CD14-positive monocyte (primary cell): ENCODE data around the gene BTC. TPM values are rescaled to one million over a fixed set of nuclear protein-coding genes. Genes with fewer than 3 reads are reported as not detected.

ENCODE experiments used
- DNase-seq, 3 donors: peaks; one replicate each; pipeline ENCODE4 v3.0.0-alpha.2; 2011 to 2022
- H2AFZ ChIP-seq: 2 replicates; pipeline ENCODE4 v1.6.0; 2012; ENCODE audit warnings: mild to moderate bottlenecking, low read depth, low read length, inconsistent platforms; ENCODE audit not compliant: insufficient read depth, poor library complexity, severe bottlenecking
- H3K27ac ChIP-seq, 2 donors: 1 replicate in 1 of 2; 2 replicates in 1 of 2; pipeline ENCODE4 v1.5.1; 2012 to 2013; ENCODE audit warnings: low read length in 2 of 2, control low read depth in 1 of 2, inconsistent platforms in 1 of 2, low read depth in 1 of 2, mild to moderate bottlenecking in 1 of 2
- H3K27me3 ChIP-seq, 2 donors: one replicate each; pipeline versions ENCODE4 v1.6.0 to v1.6.1; 2011 to 2013; ENCODE audit warnings: low read length in 2 of 2; ENCODE audit not compliant: control insufficient read depth in 2 of 2, insufficient read depth in 2 of 2
- H3K36me3 ChIP-seq, 2 donors: replicated peaks in 1 of 2; 1 replicate in 1 of 2; 2 replicates in 1 of 2; pipeline versions ENCODE4 v1.5.1 to v1.6.1; 2012 to 2013; ENCODE audit warnings: low read length in 2 of 2, control low read depth in 1 of 2, inconsistent platforms in 1 of 2, mild to moderate bottlenecking in 1 of 2; ENCODE audit not compliant: insufficient read depth in 2 of 2, control insufficient read depth in 1 of 2
- H3K4me1 ChIP-seq, 2 donors: 1 replicate in 1 of 2; 2 replicates in 1 of 2; pipeline versions ENCODE4 v1.5.1 to v1.6.1; 2012 to 2013; ENCODE audit warnings: low read length in 2 of 2, control low read depth in 1 of 2, inconsistent platforms in 1 of 2, mild to moderate bottlenecking in 1 of 2, moderate library complexity in 1 of 2; ENCODE audit not compliant: insufficient read depth in 2 of 2, control insufficient read depth in 1 of 2
- H3K4me2 ChIP-seq: replicated peaks from 2 replicates; pipeline ENCODE3; 2012; ENCODE audit warnings: low read length, moderate library complexity, mild to moderate bottlenecking; ENCODE audit not compliant: poor library complexity, severe bottlenecking; ENCODE audit errors: extremely low read depth
- H3K4me3 ChIP-seq, 3 experiments: fragments of 200-600 bp in 1 of 3; sonication (generic) in 1 of 3; replicated peaks in 1 of 3; 1 replicate in 2 of 3; 2 replicates in 1 of 3; pipeline ENCODE4 v1.5.1; 2011 to 2013; ENCODE audit warnings: low read length in 3 of 3, mild to moderate bottlenecking in 3 of 3, control low read depth in 2 of 3, low read depth in 2 of 3, inconsistent platforms in 1 of 3, moderate library complexity in 1 of 3
- H3K79me2 ChIP-seq: 2 replicates; pipeline ENCODE4 v1.6.0; 2012; ENCODE audit warnings: mild to moderate bottlenecking, control low read depth, inconsistent platforms, low read length, moderate library complexity; ENCODE audit not compliant: insufficient read depth
- H3K9ac ChIP-seq: 2 replicates; pipeline ENCODE4 v1.6.0; 2017; ENCODE audit warnings: low read length, mild to moderate bottlenecking; ENCODE audit not compliant: insufficient read depth, poor library complexity, severe bottlenecking
- H3K9me3 ChIP-seq, 2 donors: replicated peaks in 1 of 2; 1 replicate in 1 of 2; 2 replicates in 1 of 2; pipeline versions ENCODE4 v1.5.1 to v1.6.1; 2012 to 2013; ENCODE audit warnings: low read length in 2 of 2, control low read depth in 1 of 2; ENCODE audit not compliant: control insufficient read depth in 1 of 2, insufficient read depth in 1 of 2
- H4K20me1 ChIP-seq: 2 replicates; pipeline ENCODE4 v1.6.0; 2012; ENCODE audit warnings: mild to moderate bottlenecking, low read length, control low read depth, moderate library complexity; ENCODE audit not compliant: insufficient read depth
- H3K27ac Mint-ChIP-seq, 7 donors: one replicate each; pipeline ENCODE4 v1.8.0; 2020; ENCODE audit warnings: mild to moderate bottlenecking in 7 of 7, mixed read lengths in 7 of 7, moderate library complexity in 6 of 7, inconsistent platforms in 2 of 7
- H3K27me3 Mint-ChIP-seq, 3 donors: one replicate each; pipeline ENCODE4 v1.8.0; 2021 to 2022; ENCODE audit warnings: low read depth in 3 of 3, mild to moderate bottlenecking in 3 of 3, mixed read lengths in 3 of 3, moderate library complexity in 3 of 3, inconsistent platforms in 1 of 3
- H3K36me3 Mint-ChIP-seq, 2 donors: one replicate each; pipeline ENCODE4 v1.8.0; 2020; ENCODE audit warnings: mixed read lengths in 2 of 2, inconsistent platforms in 1 of 2, mild to moderate bottlenecking in 1 of 2
- H3K4me1 Mint-ChIP-seq: one replicate; pipeline ENCODE4 v1.8.0; 2020; ENCODE audit warnings: mild to moderate bottlenecking, mixed read lengths
- H3K4me3 Mint-ChIP-seq, 2 donors: one replicate each; pipeline ENCODE4 v1.8.0; 2020; ENCODE audit warnings: mild to moderate bottlenecking in 2 of 2, mixed read lengths in 2 of 2, moderate library complexity in 1 of 2
- H3K9me3 Mint-ChIP-seq, 7 donors: one replicate each; pipeline ENCODE4 v1.8.0; 2020 to 2022; ENCODE audit warnings: mixed read lengths in 7 of 7, mild to moderate bottlenecking in 6 of 7, moderate library complexity in 6 of 7, inconsistent platforms in 2 of 7
- WGBS: methylation state at CpG from one replicate; pipeline ENCODE4 v1.1.5; 2013; ENCODE audit warnings: missing lambda C conversion rate; ENCODE audit not compliant: insufficient coverage; 5-methylcytosine and 5-hydroxymethylcytosine counted together
- intact Hi-C, 2 donors: fragments of 100-400 bp; cut with micrococcal nuclease; formaldehyde crosslinking; loops; one replicate each; pipeline versions ENCODE4 v1.15.0 to v1.15.1; 2023
- polyA plus RNA-seq, 3 donors: library from polyadenylated mRNA; depleted of rRNA in 1 of 3; unstranded in 2 of 3; stranded (reverse) in 1 of 3; fragments of 300-500 nt in 2 of 3; fragments of >200 nt in 1 of 3; fragmentation: Illumina TruSeq in 2 of 3; gene quantifications; 1 replicate in 2 of 3; 2 replicates in 1 of 3; pipeline ENCODE4 v1.2.3, GENCODE V29; 2012 to 2021
- TF ChIP-seq, protein P1 (sequence below): fragments of 200-600 bp; IDR thresholded peaks from one replicate; pipeline ENCODE4 v1.8.0; 2022; ENCODE audit warnings: antibody characterized with exemption, mild to moderate bottlenecking

The BTC gene
- polyA plus RNA-seq, 3 donors = not detected

- H4K20me1 ChIP-seq = no peaks in the 10 kb centered on the region
- Mint-ChIP-seq H3K27me3 (no peaks in the 10 kb centered on the region), H3K4me3 (no peak overlapping the region), H3K36me3 (no peaks in the 10 kb centered on the region), H3K27ac (no peak overlapping the region), H3K9me3 (peaks cover 0 to 2% (median 0%) of the 10 kb centered on the region in 7 donors), H3K4me1 (no peaks in the 10 kb centered on the region)
- H3K9ac ChIP-seq = no peak overlapping the region
- H3K27ac ChIP-seq = no peak overlapping the region
- TF ChIP-seq, protein P1, sequence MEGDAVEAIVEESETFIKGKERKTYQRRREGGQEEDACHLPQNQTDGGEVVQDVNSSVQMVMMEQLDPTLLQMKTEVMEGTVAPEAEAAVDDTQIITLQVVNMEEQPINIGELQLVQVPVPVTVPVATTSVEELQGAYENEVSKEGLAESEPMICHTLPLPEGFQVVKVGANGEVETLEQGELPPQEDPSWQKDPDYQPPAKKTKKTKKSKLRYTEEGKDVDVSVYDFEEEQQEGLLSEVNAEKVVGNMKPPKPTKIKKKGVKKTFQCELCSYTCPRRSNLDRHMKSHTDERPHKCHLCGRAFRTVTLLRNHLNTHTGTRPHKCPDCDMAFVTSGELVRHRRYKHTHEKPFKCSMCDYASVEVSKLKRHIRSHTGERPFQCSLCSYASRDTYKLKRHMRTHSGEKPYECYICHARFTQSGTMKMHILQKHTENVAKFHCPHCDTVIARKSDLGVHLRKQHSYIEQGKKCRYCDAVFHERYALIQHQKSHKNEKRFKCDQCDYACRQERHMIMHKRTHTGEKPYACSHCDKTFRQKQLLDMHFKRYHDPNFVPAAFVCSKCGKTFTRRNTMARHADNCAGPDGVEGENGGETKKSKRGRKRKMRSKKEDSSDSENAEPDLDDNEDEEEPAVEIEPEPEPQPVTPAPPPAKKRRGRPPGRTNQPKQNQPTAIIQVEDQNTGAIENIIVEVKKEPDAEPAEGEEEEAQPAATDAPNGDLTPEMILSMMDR = no peak
- WGBS = no CpG with 5 or more reads among the region's 3 CpGs
- H3K4me3 ChIP-seq = no peak overlapping the region
- no peaks in the 10 kb centered on the region for H3K9me3 ChIP-seq
- DNase-seq = no peak
- no peak overlapping the region for H3K4me2 ChIP-seq
- H3K27me3 ChIP-seq = no peaks in the 10 kb centered on the region
- H3K79me2 ChIP-seq = no peaks in the 10 kb centered on the region
- no peaks in the 10 kb centered on the region for H3K36me3 ChIP-seq
- no peaks in the 10 kb centered on the region for H3K4me1 ChIP-seq
- intact Hi-C loops = no loop called here
- H2AFZ ChIP-seq = no peak overlapping the region
Observed at GRCh38 chr4:74738464-74739143, 55.7 kb downstream of the BTC start.

- 100% methylated on average over 1 of the region's 2 CpGs for WGBS
- Mint-ChIP-seq H3K9me3 (peaks cover 0 to 3% (median 0%) of the 10 kb centered on the region in 7 donors), H3K36me3 (no peaks in the 10 kb centered on the region), H3K27me3 (no peaks in the 10 kb centered on the region), H3K4me3 (no peak overlapping the region), H3K4me1 (no peaks in the 10 kb centered on the region), H3K27ac (no peak overlapping the region)
- Histone ChIP-seq H3K9me3 (no peaks in the 10 kb centered on the region), H2AFZ (no peak overlapping the region), H3K4me2 (no peak overlapping the region), H3K4me1 (no peaks in the 10 kb centered on the region), H3K79me2 (no peaks in the 10 kb centered on the region), H3K27me3 (no peaks in the 10 kb centered on the region), H3K9ac (no peak overlapping the region), H3K4me3 (no peak overlapping the region), H4K20me1 (no peaks in the 10 kb centered on the region), H3K27ac (no peak overlapping the region), H3K36me3 (no peaks in the 10 kb centered on the region)
- intact Hi-C loops = no loop called here
- no peak for DNase-seq
- TF ChIP-seq, protein P1 = no peak
Observed at GRCh38 chr4:74734995-74735394, 59.3 kb downstream of the BTC start.
